Chondrocyte (in vitro differentiated cells): ENCODE data around the gene NOG. TPM values are rescaled to one million over a fixed set of nuclear protein-coding genes. Genes with fewer than 3 reads are reported as not detected.

Source experiments
- DNase-seq: peaks from one replicate; pipeline ENCODE4 v3.0.0; 2021; ENCODE audit warnings: mixed read lengths, low spot score
- H3K27ac Mint-ChIP-seq: one replicate; pipeline ENCODE4 v1.8.0; 2021; ENCODE audit warnings: mild to moderate bottlenecking, moderate library complexity, mixed read lengths; ENCODE audit not compliant: unreplicated experiment
- H3K27me3 Mint-ChIP-seq: 2 replicates; pipeline ENCODE4 v1.8.0; 2021; ENCODE audit warnings: low read depth, mixed read lengths
- H3K36me3 Mint-ChIP-seq: 2 replicates; pipeline ENCODE4 v1.8.0; 2021; ENCODE audit warnings: low read depth, mixed read lengths
- H3K4me1 Mint-ChIP-seq: 2 replicates; pipeline ENCODE4 v1.8.0; 2021; ENCODE audit warnings: low read depth, mild to moderate bottlenecking, mixed read lengths
- H3K4me3 Mint-ChIP-seq: one replicate; pipeline ENCODE4 v1.8.0; 2021; ENCODE audit warnings: mild to moderate bottlenecking, moderate library complexity, mixed read lengths; ENCODE audit not compliant: unreplicated experiment
- H3K9me3 Mint-ChIP-seq: 2 replicates; pipeline ENCODE4 v1.8.0; 2021; ENCODE audit warnings: low read depth, mixed read lengths
- total RNA-seq: library from RNA; stranded (reverse); gene quantifications from 3 replicates; pipeline ENCODE4 v1.2.1, GENCODE V29; 2021
- TF ChIP-seq, protein P1 (sequence below): fragments of 200-600 bp; sonication (generic); IDR thresholded peaks from 2 replicates; pipeline ENCODE4 v1.5.0; 2021; ENCODE audit warnings: antibody characterized with exemption, mild to moderate bottlenecking, moderate library complexity

The NOG gene
- total RNA-seq, 1 donor from 2014 or later: 1.4 TPM

DNA sequence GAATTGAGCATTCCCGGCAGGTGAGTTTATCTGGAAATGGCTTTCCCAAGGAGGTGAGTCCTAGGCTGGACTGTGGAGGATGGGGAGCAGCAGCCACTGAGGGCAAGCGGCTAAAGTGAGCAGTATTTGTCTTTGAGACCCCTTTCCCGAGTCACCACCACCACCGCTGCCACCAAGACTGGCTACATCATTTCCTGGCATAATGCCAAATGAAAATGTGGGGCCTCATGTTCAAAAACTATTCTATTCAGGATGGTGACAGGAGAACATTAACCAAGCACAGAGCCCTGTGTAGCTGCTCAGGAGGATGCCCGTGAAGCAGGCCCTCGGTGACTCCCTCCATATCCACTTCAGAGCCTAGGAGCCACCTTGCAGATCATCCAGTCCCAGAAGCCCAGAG, 46.0 kb downstream of the NOG start:
- TF ChIP-seq, protein P1, sequence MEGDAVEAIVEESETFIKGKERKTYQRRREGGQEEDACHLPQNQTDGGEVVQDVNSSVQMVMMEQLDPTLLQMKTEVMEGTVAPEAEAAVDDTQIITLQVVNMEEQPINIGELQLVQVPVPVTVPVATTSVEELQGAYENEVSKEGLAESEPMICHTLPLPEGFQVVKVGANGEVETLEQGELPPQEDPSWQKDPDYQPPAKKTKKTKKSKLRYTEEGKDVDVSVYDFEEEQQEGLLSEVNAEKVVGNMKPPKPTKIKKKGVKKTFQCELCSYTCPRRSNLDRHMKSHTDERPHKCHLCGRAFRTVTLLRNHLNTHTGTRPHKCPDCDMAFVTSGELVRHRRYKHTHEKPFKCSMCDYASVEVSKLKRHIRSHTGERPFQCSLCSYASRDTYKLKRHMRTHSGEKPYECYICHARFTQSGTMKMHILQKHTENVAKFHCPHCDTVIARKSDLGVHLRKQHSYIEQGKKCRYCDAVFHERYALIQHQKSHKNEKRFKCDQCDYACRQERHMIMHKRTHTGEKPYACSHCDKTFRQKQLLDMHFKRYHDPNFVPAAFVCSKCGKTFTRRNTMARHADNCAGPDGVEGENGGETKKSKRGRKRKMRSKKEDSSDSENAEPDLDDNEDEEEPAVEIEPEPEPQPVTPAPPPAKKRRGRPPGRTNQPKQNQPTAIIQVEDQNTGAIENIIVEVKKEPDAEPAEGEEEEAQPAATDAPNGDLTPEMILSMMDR: no peak
- no peaks in the 10 kb centered on the region for H3K36me3 Mint-ChIP-seq
- peaks cover 4% of the 10 kb centered on the region for H3K4me1 Mint-ChIP-seq
- no peaks in the 10 kb centered on the region for H3K9me3 Mint-ChIP-seq
- H3K27ac Mint-ChIP-seq: no peak overlapping the region
- H3K4me3 Mint-ChIP-seq: no peak overlapping the region
- no peak for DNase-seq
- H3K27me3 Mint-ChIP-seq: peaks cover 33% of the 10 kb centered on the region

DNA sequence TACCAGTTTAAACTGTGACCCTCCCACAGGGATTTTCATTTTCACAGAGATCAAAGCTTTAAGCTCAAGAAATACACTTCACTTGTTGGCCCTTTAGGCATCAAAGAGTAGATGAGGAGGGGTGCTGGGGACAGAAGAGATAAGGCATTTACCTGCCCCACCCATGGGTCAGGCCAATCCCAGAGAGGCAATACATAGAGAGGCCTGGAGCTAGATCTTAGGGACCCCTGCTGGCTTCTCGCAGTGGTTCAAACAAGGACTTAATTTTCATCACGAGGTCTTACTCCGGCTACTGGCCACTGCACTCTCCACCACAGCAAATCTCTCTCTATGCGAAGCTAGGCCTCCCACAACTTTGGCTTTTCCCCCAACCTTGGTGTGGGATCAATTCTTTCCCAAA, 46.6 kb downstream of the NOG start:
- Mint-ChIP-seq H3K4me1 (peaks cover 4% of the 10 kb centered on the region), H3K36me3 (no peaks in the 10 kb centered on the region), H3K9me3 (no peaks in the 10 kb centered on the region), H3K27me3 (peaks cover 33% of the 10 kb centered on the region), H3K4me3 (no peak overlapping the region), H3K27ac (no peak overlapping the region)
- TF ChIP-seq, protein P1: no peak
- no peak for DNase-seq

DNA sequence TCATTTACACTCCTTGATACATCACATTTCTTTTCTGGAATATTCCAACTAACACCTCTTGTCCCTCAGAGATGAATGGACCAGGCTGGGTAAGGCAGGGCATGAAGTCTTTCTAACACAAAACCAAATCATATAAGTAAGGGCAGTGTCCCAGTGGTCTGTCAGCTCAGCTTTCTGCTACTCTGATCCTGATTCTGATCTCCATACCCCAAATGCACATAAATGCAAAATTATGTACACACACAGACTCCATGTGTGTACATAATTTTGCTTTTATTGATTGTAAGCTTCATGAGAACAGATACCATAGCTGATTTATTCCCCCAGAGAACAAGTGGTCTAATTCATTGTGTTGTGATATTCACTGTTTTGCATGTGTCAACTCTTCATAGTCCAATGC, 47.9 kb downstream of the NOG start:
- Mint-ChIP-seq H3K36me3 (no peaks in the 10 kb centered on the region), H3K27me3 (peaks cover 39% of the 10 kb centered on the region), H3K9me3 (no peaks in the 10 kb centered on the region), H3K27ac (no peak overlapping the region), H3K4me3 (no peak overlapping the region), H3K4me1 (peaks cover 1% of the 10 kb centered on the region)
- TF ChIP-seq, protein P1: no peak
- no peak for DNase-seq

DNA sequence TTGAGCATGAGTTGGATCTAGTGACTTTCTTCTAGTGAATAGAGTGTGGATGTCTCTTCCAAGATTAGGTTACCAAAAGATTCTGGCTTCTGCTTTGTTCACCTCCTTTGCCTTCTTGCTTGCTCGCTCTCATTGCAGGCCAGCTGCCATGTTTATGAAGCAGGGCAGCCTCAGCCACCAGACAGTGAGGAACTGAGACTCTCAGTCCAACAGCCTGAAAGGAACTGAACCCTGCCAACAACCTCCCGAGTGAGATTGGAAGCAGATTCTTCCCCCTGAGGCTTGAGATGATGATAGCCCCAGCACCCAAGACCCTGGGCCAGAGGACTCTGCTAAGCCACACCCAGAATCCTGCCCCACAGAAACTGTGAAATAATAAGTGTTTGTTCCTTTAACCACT, 48.4 kb downstream of the NOG start:
- H3K9me3 Mint-ChIP-seq: no peaks in the 10 kb centered on the region
- no peaks in the 10 kb centered on the region for H3K4me1 Mint-ChIP-seq
- TF ChIP-seq, protein P1: no peak
- H3K4me3 Mint-ChIP-seq: no peak overlapping the region
- H3K27me3 Mint-ChIP-seq: peaks cover 37% of the 10 kb centered on the region
- DNase-seq: no peak
- H3K36me3 Mint-ChIP-seq: no peaks in the 10 kb centered on the region
- no peak overlapping the region for H3K27ac Mint-ChIP-seq

DNA sequence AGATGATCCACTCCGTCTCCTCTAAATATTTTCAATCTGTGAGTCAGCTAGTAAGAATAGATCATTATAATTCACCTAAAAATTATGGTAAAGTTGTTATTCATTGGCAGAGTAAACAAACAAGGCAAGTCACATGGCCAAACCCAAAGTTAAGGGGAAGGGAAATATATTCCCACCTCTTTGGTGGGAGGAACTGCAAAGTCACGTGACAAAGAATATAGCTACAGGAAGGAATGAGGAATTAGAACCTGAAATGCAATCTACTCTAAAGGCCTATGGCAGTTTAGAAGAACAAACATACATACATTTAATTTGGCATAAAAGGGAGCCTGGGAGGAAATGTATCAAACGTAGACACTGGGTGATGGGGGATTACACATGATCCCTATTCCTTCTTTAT, 48.9 kb downstream of the NOG start:
- H3K4me1 Mint-ChIP-seq: no peaks in the 10 kb centered on the region
- H3K27ac Mint-ChIP-seq: no peak overlapping the region
- no peak for DNase-seq
- H3K9me3 Mint-ChIP-seq: no peaks in the 10 kb centered on the region
- TF ChIP-seq, protein P1: no peak
- H3K4me3 Mint-ChIP-seq: no peak overlapping the region
- no peaks in the 10 kb centered on the region for H3K36me3 Mint-ChIP-seq
- H3K27me3 Mint-ChIP-seq: peaks cover 35% of the 10 kb centered on the region

Other genes starting within 250 kb of the NOG start
- 1.5 to 1.8 TPM (median 1.6 TPM) in 3 replicates for gene C17orf67, start 240.2 kb downstream of the NOG start, total RNA-seq
- gene DGKE, start 240.5 kb downstream of the NOG start, total RNA-seq: 3.6 to 6.8 TPM (median 4.3 TPM) in 3 replicates